Stimulated activated CD8-positive, alpha-beta memory T cell treated with anti-CD3 and anti-CD28 coated beads, Interleukin-7, amount 100 ng/mL, for 48 hours (primary cell): ENCODE data around the gene OR2A42.
"Not testable (repeated sequence)": the region's sequence is repeated elsewhere in the genome, so short reads cannot be mapped to it uniquely, and the experiment has no call there.

ENCODE experiments used
- DNase-seq, 2 donors: peaks; one replicate each; pipeline ENCODE4 v3.0.0-alpha.2; 2020; ENCODE audit warnings: low read depth in 1 of 2; ENCODE audit errors: extremely low read depth in 1 of 2

OR2A42 gene, protein sequence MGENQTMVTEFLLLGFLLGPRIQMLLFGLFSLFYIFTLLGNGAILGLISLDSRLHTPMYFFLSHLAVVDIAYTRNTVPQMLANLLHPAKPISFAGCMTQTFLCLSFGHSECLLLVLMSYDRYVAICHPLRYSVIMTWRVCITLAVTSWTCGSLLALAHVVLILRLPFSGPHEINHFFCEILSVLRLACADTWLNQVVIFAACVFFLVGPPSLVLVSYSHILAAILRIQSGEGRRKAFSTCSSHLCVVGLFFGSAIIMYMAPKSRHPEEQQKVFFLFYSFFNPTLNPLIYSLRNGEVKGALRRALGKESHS

GRCh38 chr7:144239365-144239764, at the start of gene OR2A42:
Gene OR2A42, minus strand, starts transcription at chr7:144239605. Its CDS starts 6,762 bp downstream, at chr7:144232843.
- not testable (repeated sequence) for DNase-seq

DNA sequence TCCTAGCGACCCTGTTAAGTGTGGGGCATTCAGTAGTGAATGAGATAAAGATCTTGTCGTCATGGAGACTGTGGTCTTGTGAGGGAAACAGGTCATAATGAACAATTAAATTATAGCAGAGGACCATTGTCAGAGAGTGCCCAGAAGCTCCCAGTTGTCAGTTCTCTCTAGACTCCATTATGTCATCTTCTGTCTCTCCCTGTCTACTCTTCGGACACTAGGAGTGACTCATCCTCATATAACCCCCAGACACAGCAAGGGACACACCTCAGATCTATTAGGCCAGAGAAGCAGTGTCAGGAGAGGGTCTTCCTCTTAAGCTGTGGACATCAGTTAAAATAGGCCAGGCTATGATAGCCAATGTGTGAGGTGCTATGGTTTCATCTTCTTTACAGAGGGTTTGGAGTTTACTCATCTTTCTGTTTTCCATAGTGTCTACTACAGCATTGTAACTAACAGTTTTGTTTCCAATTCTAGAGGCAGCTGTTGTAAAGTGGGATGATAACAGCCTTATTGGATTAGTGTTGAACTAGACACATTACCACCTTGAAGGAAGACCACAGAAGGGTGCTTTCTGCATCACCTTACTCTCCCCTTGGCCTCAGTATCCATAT, 47.9 kb upstream of the OR2A42 start:
- not testable (repeated sequence) for DNase-seq

DNA sequence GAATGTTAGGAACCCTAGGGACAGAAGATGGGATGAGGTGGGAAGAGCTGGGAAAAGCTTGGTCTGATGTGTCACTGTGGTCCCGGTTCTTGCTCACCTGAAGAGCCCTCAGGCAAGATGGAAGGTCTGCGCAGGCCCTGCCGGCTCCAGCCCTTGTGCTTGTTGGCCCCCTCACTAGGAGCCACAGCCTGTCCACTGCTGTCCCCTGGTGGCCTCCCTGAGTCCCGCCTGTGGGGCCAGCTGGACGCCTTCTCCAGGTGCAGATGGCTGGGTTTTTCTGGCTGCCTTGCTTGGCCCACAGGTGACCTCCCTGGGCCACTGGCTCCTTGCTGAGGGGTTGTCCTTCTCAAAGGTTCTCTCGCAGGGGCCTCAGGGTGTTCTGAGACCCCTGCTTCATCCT, 44.3 kb upstream of the OR2A42 start:
- DNase-seq, result not testable (repeated sequence)

- not testable (repeated sequence) for DNase-seq
Measured at GRCh38 chr7:144282490-144282889, 43.1 kb upstream of the OR2A42 start.

GRCh38 chr7:144281981-144282380, 42.6 kb upstream of the OR2A42 start:
- DNase-seq, result not testable (repeated sequence)

DNA sequence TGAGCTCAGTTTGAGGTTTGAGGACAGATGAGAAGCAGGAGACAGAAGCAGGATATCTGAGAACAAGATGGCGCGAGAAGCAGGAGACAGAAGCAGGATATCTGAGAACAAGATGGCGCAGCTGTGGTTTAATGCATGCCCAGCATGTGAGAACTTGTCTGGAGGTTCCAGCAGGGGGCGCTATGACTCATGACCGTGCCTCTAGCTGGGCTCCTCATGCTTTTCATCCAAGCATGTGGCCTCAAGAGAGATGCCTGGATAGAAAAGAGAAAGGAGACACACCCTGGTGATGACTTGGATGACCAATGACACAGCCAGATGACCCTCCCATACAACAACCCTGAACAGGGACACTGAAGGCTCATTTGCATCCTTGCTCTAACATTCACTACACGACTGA, 40.6 kb upstream of the OR2A42 start:
- not testable (repeated sequence) for DNase-seq

- not testable (repeated sequence) for DNase-seq
Measured at GRCh38 chr7:144275281-144275680, 35.9 kb upstream of the OR2A42 start.

DNA sequence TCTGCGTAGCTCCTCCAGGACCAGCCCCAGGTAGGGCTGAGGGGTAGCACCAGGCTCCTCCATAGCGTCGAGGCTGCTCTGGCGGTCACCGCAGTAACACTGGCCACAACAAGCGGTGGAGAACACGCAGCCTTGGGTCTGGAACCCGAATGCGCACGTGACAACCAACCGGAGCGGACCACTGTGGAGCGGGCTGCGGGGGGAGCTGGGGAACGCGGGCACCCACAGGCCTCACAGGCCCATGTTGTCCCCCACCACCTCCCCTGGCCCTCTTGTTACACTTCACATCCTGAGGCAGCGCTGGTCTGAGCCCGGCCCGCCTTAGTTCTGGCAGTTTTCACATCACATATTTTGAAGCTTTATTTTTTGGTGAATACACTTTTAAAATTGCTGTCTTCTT, 29.8 kb upstream of the OR2A42 start, which contains the start of gene CTAGE8:
TSS of gene CTAGE8 (minus strand) at position 101 of the 400 bp plus-strand sequence. CDS start at position 63, 38 bp downstream.
- DNase-seq, result not testable (repeated sequence)

DNA sequence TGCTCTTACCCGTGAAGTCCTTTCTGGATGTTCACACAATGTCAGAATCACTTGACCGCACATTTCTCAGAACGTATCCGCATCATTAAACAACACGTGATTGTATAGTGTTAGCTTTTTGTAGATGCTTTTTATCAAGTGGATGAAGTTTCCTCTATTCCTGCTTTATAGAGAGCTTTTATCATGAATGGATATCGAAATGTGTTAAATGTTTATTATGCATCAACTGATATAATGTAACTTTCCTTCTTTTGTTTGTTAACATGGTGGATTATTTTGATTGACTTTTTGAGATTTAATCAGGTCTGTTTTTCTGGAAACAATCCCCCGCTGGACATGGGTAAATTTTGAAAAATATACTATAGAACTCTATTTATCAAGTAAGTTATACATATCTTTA, 25.3 kb upstream of the OR2A42 start, which contains the start of gene OR2A7:
TSS of gene OR2A7 (minus strand) at position 101 of the 400 bp plus-strand sequence. CDS start 5,164 bp downstream, outside the sequence.
- not testable (repeated sequence) for DNase-seq

GRCh38 chr7:144262128-144262527, 22.7 kb upstream of the OR2A42 start:
- DNase-seq, result not testable (repeated sequence)

GRCh38 chr7:144259067-144259466, 19.7 kb upstream of the OR2A42 start:
- not testable (repeated sequence) for DNase-seq

- DNase-seq, result no peak
Measured at GRCh38 chr7:144256112-144256511, 16.7 kb upstream of the OR2A42 start.

GRCh38 chr7:144255471-144255897, 16.1 kb upstream of the OR2A42 start:
- DNase-seq, result no peak

DNA sequence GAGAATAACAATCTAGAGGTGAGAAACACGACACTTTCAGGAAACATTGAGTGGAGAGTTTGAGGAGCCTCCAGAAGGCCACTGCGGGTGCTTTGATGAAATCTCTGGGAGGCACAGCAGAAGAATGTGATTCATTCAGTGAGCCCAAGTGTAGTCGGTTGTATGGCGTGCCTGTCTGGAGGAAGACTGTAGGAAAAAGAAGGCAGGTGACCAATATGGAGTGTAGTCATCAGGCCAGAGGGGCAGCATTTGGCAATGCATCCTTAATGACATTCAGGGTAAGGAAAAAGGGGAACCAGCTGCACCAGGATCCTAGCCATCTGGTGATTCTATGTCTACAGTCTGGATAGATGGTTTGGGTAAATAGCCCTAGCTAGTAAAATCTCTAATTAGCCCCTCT, 12.9 kb upstream of the OR2A42 start:
- not testable (repeated sequence) for DNase-seq

- DNase-seq, result not testable (repeated sequence)
Measured at GRCh38 chr7:144247674-144248330, 8.4 kb upstream of the OR2A42 start.

DNA sequence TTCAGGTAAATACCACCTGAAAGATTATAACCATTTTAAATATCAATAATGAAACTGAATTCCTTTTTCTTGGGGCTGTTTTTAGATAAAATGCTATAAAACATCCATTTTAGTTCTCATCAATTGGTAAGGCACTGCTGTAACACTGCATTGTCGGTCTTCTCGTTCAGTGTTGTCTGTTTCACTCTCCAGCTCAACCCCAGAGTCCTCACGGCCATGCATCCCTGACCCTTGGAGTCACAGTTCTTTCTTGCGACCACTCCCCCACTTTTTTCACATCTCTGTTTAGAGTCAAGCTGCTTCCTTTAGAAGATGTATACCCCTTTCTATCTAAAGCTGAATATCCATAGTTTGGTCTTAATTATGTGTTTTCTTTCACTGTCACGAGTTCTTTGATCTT, 7.6 kb upstream of the OR2A42 start:
- DNase-seq, result not testable (repeated sequence)

DNA sequence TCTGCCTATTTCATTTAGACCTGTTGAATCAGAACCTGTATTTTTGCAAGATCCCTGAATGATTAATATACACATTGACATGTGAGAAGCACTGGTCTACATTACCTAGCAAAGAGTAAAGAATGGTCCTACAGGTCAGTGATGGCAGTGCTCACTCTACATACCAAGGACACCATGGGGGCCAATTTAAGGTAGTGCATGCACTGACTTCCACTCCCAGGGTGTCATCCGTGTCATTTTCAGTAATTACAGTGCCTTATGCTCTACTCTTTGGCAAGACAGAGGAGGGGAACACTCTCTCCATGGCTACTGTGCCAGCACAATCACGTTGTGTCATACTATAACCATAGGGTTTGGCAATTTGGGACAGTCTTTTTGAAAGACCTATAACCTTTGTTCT, 6.0 kb upstream of the OR2A42 start:
- not testable (repeated sequence) for DNase-seq

GRCh38 chr7:144238530-144239082, 799 bp downstream of the OR2A42 start:
- not testable (repeated sequence) for DNase-seq

GRCh38 chr7:144233039-144233438, 6.4 kb downstream of the OR2A42 start:
- not testable (repeated sequence) for DNase-seq

DNA sequence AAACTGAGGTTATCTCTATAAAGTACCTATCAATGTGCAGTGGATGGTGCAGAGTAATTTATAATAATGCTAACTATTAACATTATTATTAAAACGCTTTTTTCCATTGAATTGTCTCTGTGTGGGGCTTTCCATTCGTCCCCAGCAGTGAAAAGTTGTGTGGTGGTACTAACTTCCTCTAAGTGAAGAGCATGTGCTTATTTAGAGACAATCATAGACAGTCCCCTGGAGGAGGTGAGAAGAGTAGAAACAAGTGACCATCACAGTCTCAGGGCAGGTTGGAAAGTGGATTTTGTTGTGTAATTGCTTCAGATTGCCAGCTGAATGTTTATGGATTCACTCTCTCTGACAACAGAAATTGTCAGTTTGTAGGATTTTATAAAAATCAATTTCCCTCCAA, 8.4 kb downstream of the OR2A42 start:
- not testable (repeated sequence) for DNase-seq

DNA sequence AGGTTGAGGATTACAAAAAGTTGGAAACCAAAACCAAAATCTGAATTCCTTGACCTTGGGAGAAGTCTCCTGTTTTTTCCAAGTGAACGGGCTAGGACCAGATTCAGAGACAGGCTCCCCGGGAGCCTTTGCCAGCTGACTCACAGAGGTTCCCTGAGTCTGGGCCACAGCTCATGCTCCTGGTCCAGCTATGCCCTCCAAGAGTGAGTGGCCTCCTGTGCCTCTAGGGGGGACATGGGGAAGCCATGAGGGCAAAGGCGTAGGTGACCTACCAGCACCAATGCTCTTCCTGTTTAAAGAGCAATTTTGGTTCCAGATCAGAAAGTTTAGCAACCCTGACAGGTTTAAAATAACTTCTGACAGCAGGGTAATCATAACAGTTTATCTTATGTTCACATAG, 10.6 kb downstream of the OR2A42 start:
- not testable (repeated sequence) for DNase-seq
